Measurements from ENCODE around the gene STK17B. TPM values are rescaled to one million over a fixed set of nuclear protein-coding genes. Genes with fewer than 3 reads are reported as not detected.

STK17B gene
- total and polyA plus RNA-seq, 10 of the 15 experiments (the other 5 are each of a cell fraction or from before 2014, with no cell fraction given): 21.2 to 108 (median 53.7) TPM

DNA sequence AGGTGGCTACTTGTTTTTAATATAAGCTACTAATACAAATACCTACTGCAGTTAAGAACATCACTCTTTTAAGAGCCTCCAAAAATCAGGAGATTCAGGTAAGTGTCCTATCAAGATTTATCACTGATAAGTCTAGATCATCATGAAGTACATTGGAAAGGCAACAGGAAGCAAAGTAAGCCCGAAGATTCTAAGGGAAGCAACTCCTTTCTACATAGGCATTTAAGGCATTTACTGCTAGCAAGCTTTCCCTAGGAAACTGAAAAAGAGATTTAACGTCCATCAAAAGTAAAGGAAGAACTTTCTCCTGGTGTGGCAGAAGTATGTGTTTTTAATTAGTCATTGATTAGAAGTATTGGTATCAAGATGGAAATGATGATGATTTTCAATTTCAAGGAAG is 3.7 kb downstream of the STK17B start:
- ChIA-PET POLR2A (interaction anchor here (0.8 to 7.8 kb wide), 10 partner anchors 9 to 108 kb away, joined by 3 to 64 read pairs (median 7); no protein-coding TSS in a partner anchor), SMC1A (ENCODE audit: uncharacterized antibody, unreplicated experiment) (interaction anchor here (0.5 to 11.7 kb wide), 26 partner anchors 9 to 286 kb away, joined by 3 to 124 read pairs (median 6); no protein-coding TSS in a partner anchor), RAD21 (ENCODE audit: unreplicated experiment) (interaction anchor here (1.0 to 8.5 kb wide), 19 partner anchors 9 to 286 kb away, joined by 3 to 95 read pairs (median 17); no protein-coding TSS in a partner anchor), CTCF (interaction anchor here (1.5 to 7.0 kb wide), 5 partner anchors 14 to 108 kb away, joined by 3 to 62 read pairs (median 8); no protein-coding TSS in a partner anchor)
- DNase-seq (ENCODE audit: low read depth, low spot score) (no peak), ATAC-seq (no peak), FAIRE-seq (no peak)
- intact Hi-C loops (cut with micrococcal nuclease; ENCODE audit: unreplicated experiment): loop anchor here (1.0 to 10.0 kb wide), 3 partner anchors 7 to 513 kb away; partner anchors contain the start of gene SLC39A10
- no peak for TF ChIP-seq HDGF (IDR thresholded peaks at IDR 0.05)
- TF ChIP-seq POLR2AphosphoS5 (IDR thresholded peaks at IDR 0.05; ENCODE audit: low read length): no peak
- no peak for TF ChIP-seq ZBED1 (IDR thresholded peaks at IDR 0.05; ENCODE audit: borderline replicate concordance)
- TF ChIP-seq CBX3 (IDR thresholded peaks at IDR 0.05; ENCODE audit: borderline replicate concordance, low read depth): no peak
- no peak for TF ChIP-seq MEF2B (IDR thresholded peaks at IDR 0.05; ENCODE audit: partially characterized antibody, poor library complexity, severe bottlenecking)
- no peak for TF ChIP-seq BMI1 (IDR thresholded peaks at IDR 0.05; ENCODE audit: borderline replicate concordance)
- no peak for TF ChIP-seq EED (IDR thresholded peaks at IDR 0.05; ENCODE audit: low read depth)
- no peak for TF ChIP-seq GATAD2B (conservative IDR thresholded peaks at IDR 0.05; ENCODE audit: low read depth)
- TF ChIP-seq CHD1 (IDR thresholded peaks at IDR 0.05; ENCODE audit: low read depth, low read length): no peak
- TF ChIP-seq YBX1 (IDR thresholded peaks at IDR 0.05): no peak
- TF ChIP-seq SUZ12 (IDR thresholded peaks at IDR 0.05; ENCODE audit: unreplicated experiment): no peak
- TF ChIP-seq ETV6 (conservative IDR thresholded peaks at IDR 0.05 in 1 of 2, IDR thresholded peaks at IDR 0.05 in 1 of 2; ENCODE audit: borderline replicate concordance in 1 of 2, low read depth in 1 of 2): no peak
- TF ChIP-seq IRF4 (IDR thresholded peaks at IDR 0.05; ENCODE audit: low read depth, low read length): no peak
- no peak for TF ChIP-seq RBBP5 (conservative IDR thresholded peaks at IDR 0.05)
- TF ChIP-seq BCL11A (IDR thresholded peaks at IDR 0.05; ENCODE audit: low read depth, low read length): no peak
- TF ChIP-seq, protein P1, sequence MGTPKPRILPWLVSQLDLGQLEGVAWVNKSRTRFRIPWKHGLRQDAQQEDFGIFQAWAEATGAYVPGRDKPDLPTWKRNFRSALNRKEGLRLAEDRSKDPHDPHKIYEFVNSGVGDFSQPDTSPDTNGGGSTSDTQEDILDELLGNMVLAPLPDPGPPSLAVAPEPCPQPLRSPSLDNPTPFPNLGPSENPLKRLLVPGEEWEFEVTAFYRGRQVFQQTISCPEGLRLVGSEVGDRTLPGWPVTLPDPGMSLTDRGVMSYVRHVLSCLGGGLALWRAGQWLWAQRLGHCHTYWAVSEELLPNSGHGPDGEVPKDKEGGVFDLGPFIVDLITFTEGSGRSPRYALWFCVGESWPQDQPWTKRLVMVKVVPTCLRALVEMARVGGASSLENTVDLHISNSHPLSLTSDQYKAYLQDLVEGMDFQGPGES (IDR thresholded peaks at IDR 0.05): no peak
- TF ChIP-seq, protein P2, sequence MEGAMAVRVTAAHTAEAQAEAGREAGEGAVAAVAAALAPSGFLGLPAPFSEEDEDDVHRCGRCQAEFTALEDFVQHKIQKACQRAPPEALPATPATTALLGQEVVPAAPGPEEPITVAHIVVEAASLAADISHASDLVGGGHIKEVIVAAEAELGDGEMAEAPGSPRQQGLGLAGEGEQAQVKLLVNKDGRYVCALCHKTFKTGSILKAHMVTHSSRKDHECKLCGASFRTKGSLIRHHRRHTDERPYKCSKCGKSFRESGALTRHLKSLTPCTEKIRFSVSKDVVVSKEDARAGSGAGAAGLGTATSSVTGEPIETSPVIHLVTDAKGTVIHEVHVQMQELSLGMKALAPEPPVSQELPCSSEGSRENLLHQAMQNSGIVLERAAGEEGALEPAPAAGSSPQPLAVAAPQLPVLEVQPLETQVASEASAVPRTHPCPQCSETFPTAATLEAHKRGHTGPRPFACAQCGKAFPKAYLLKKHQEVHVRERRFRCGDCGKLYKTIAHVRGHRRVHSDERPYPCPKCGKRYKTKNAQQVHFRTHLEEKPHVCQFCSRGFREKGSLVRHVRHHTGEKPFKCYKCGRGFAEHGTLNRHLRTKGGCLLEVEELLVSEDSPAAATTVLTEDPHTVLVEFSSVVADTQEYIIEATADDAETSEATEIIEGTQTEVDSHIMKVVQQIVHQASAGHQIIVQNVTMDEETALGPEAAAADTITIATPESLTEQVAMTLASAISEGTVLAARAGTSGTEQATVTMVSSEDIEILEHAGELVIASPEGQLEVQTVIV (IDR thresholded peaks at IDR 0.05; ENCODE audit: borderline replicate concordance, partially characterized antibody): no peak
- TF ChIP-seq ZNF217 (IDR thresholded peaks at IDR 0.05): no peak
- Histone ChIP-seq H3K79me2 (ENCODE audit: control insufficient read depth, insufficient read depth, low read length) (peaks cover 86% of the 10 kb centered on the region), H2AFZ (ENCODE audit: control insufficient read depth, low read depth, low read length) (no peak overlapping the region), H3K27me3 (replicated peaks in 1 of 2; ENCODE audit: control insufficient read depth in 2 of 2, insufficient read depth in 2 of 2, low read length in 1 of 2) (no peaks in the 10 kb centered on the region), H3K9ac (ENCODE audit: control insufficient read depth, insufficient read depth, low read length) (peak overlapping the region; percentile 90), H3K4me1 (ENCODE audit: control insufficient read depth, insufficient read depth, low read length) (peaks cover 3% of the 10 kb centered on the region), H3K4me3 (peak overlapping the region; percentile 98), H3K4me2 (ENCODE audit: control insufficient read depth, insufficient read depth) (peak overlapping the region; percentile 97), H3K36me3 (ENCODE audit: control insufficient read depth in 2 of 2, insufficient read depth in 2 of 2, low read length in 1 of 2) (no peaks in the 10 kb centered on the region; a peak in 2 of 4 replicates), H3K9me3 (replicated peaks; ENCODE audit: control insufficient read depth, insufficient read depth, low read length) (no peaks in the 10 kb centered on the region; the same call in 2 of the 3 replicates), H3K27ac (ENCODE audit: control insufficient read depth, insufficient read depth) (peak overlapping the region; percentile 88), H4K20me1 (ENCODE audit: control insufficient read depth, insufficient read depth) (peaks cover 2% of the 10 kb centered on the region; the same call in 1 of the 2 replicates)
- in situ Hi-C loops (cut with MboI): loop anchor here (25.0 kb wide), 1 partner anchor 95 kb away; no protein-coding TSS in a partner anchor
- BruUV-seq (replicated peaks): no TSS peak
- 0% methylated on average over 2 of the region's 2 CpGs for WGBS (ENCODE audit: insufficient coverage, insufficient replicate concordance, low lambda C conversion rate, missing lambda C conversion rate)

All from GM12878 (cell line).